ENCODE results near the gene FAM3C.

Gene FAM3C

DNA sequence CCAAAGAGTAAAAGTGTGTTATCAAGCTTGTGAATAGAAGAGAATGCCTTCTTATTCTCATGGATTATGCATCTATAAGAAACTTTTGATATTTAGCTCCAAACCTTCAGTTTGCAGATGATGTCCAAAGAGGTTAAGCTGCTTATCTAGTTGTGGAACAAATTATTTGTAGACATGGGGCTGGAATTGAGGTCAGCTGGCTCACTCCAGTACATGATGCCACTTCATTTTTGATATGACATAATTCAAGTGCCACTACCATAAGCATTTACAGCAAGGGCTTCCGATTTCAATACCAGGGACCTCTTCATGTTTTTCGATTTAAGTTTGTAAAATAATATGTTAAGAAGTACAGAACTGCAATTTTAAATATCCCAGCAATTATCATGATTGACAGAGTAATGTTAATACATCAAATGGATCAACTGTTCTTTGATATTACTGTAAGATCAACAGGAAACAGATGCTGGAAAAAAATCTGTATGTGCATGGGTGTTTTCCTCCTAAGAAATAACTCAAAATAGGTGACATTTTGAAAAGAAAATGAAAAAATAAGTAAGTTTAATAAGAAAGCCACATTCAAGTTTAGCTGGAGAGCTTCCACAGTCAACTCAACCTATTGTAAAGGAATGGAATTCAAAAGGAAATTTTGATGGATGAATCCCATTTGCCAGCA is 12.7 kb downstream of the FAM3C start:
- CTCF ChIA-PET, result interaction anchor here (2.0 to 10.7 kb wide), 2 partner anchors 13 to 16 kb away, joined by 11 to 92 read pairs; partner anchors contain the start of gene FAM3C
- Histone ChIP-seq H3K4me3 (ENCODE audit: control insufficient read depth in 1 of 7, extremely low read depth in 1 of 7, insufficient read depth in 4 of 7, low read depth in 2 of 7, low read length in 6 of 7) (peak overlapping the region in 1 of 7 experiments; percentile 58), H3K9me3 (ENCODE audit: control extremely low read depth in 1 of 5, control insufficient read depth in 4 of 5, insufficient read depth in 2 of 5, low read depth in 1 of 5, low read length in 4 of 5) (no peaks in the 10 kb centered on the region), H3K4me1 (ENCODE audit: control extremely low read depth in 1 of 4, control insufficient read depth in 4 of 4, insufficient read depth in 4 of 4, low read length in 3 of 4) (peaks cover 5 to 51% (median 20%) of the 10 kb centered on the region in 4 experiments), H3K36me3 (ENCODE audit: control insufficient read depth in 4 of 4, insufficient read depth in 4 of 4, low read length in 3 of 4) (peaks cover 0 to 3% (median 1%) of the 10 kb centered on the region in 4 experiments), H3K27me3 (replicated peaks in 2 of 5; ENCODE audit: control insufficient read depth in 4 of 5, insufficient read depth in 5 of 5, low read length in 4 of 5) (no peaks in the 10 kb centered on the region), H3K27ac (ENCODE audit: insufficient read depth in 1 of 2, low read depth in 1 of 2, low read length in 2 of 2, poor library complexity in 1 of 2, severe bottlenecking in 2 of 2) (no peak overlapping the region)
- WGBS (ENCODE audit: insufficient coverage), result no CpG with 5 or more reads among the region's 2 CpGs
- peak in 2 of 3 donors; percentile 59 to 81 for DNase-seq
- POLR2A ChIA-PET, result interaction anchor here (0.6 to 0.8 kb wide), 3 partner anchors 10 to 60 kb away, joined by 3 to 5 read pairs (median 5); partner anchors contain the start of gene FAM3C

DNA sequence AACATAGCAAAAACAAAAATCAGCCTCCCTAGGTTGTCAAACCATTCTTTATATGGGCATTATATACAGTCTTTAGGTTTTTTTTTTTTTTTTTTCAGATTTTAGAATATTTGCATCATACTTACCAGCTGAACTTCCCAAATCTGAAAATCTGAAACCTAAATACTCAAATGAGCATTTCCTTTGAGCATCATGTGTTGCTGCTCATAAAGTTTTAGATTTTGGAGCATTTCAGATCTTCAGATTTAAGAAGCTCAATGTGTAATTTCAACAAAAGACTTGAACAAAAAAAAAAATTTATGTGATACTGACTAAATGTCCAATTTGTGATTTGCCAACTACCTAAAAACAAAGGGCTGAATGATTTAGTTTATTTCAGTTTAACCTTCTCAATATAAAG is 13.6 kb downstream of the FAM3C start:
- H3K4me3 ChIP-seq (ENCODE audit: control insufficient read depth in 1 of 7, extremely low read depth in 1 of 7, insufficient read depth in 4 of 7, low read depth in 2 of 7, low read length in 6 of 7), result no peak overlapping the region
- no peaks in the 10 kb centered on the region for H3K9me3 ChIP-seq (ENCODE audit: control extremely low read depth in 1 of 5, control insufficient read depth in 4 of 5, insufficient read depth in 2 of 5, low read depth in 1 of 5, low read length in 4 of 5)
- peaks cover 5 to 51% (median 20%) of the 10 kb centered on the region in 4 experiments for H3K4me1 ChIP-seq (ENCODE audit: control extremely low read depth in 1 of 4, control insufficient read depth in 4 of 4, insufficient read depth in 4 of 4, low read length in 3 of 4)
- H3K27ac ChIP-seq (ENCODE audit: insufficient read depth in 1 of 2, low read depth in 1 of 2, low read length in 2 of 2, poor library complexity in 1 of 2, severe bottlenecking in 2 of 2), result no peak overlapping the region
- no peaks in the 10 kb centered on the region for H3K27me3 ChIP-seq (replicated peaks in 2 of 5; ENCODE audit: control insufficient read depth in 4 of 5, insufficient read depth in 5 of 5, low read length in 4 of 5)
- H3K36me3 ChIP-seq (ENCODE audit: control insufficient read depth in 4 of 4, insufficient read depth in 4 of 4, low read length in 3 of 4), result peaks cover 3 to 9% (median 5%) of the 10 kb centered on the region in 4 experiments
- CTCF ChIA-PET, result interaction anchor here (0.6 to 10.7 kb wide), 2 partner anchors 13 to 931 kb away, joined by 3 to 92 read pairs; partner anchors contain the start of gene FAM3C
- POLR2A ChIA-PET, result interaction anchor here (0.8 kb wide), 1 partner anchor 13 kb away, joined by 5 read pairs; the partner anchor contains the start of gene FAM3C
- DNase-seq, result no peak

DNA sequence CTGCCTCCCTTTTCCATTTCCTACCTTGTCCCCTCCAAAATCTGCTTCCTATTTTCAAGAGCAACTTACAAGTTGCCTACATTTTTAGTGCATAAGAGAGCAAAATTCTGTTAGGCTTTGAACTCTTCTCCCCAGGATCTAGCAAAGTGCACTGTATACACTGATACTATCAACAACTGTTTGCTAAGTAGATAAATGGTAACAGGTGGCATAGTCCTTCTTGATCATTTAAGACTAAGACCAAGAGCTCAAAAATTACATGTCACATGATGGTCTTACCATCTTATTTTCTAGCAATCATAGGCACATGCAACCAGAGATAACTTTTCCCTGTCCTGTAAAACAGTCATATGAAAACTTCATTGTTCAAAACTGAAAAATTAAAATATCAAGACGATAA is 16.2 kb downstream of the FAM3C start:
- Histone ChIP-seq H3K4me3 (ENCODE audit: control insufficient read depth in 1 of 7, extremely low read depth in 1 of 7, insufficient read depth in 4 of 7, low read depth in 2 of 7, low read length in 6 of 7) (no peak overlapping the region), H3K9me3 (ENCODE audit: control extremely low read depth in 1 of 5, control insufficient read depth in 4 of 5, insufficient read depth in 2 of 5, low read depth in 1 of 5, low read length in 4 of 5) (no peaks in the 10 kb centered on the region), H3K36me3 (ENCODE audit: control insufficient read depth in 4 of 4, insufficient read depth in 4 of 4, low read length in 3 of 4) (peaks cover 10 to 29% (median 18%) of the 10 kb centered on the region in 4 experiments), H3K27ac (ENCODE audit: insufficient read depth in 1 of 2, low read depth in 1 of 2, low read length in 2 of 2, poor library complexity in 1 of 2, severe bottlenecking in 2 of 2) (no peak overlapping the region), H3K4me1 (ENCODE audit: control extremely low read depth in 1 of 4, control insufficient read depth in 4 of 4, insufficient read depth in 4 of 4, low read length in 3 of 4) (peaks cover 0 to 37% (median 13%) of the 10 kb centered on the region in 4 experiments), H3K27me3 (replicated peaks in 2 of 5; ENCODE audit: control insufficient read depth in 4 of 5, insufficient read depth in 5 of 5, low read length in 4 of 5) (no peaks in the 10 kb centered on the region)
- CTCF ChIA-PET, result interaction anchor here (1.1 to 10.7 kb wide), 6 partner anchors 9 to 204 kb away, joined by 3 to 92 read pairs (median 4); partner anchors contain the start of gene FAM3C
- DNase-seq, result no peak
- POLR2A ChIA-PET, result interaction anchor here (1.2 kb wide), 1 partner anchor 16 kb away, joined by 4 read pairs; the partner anchor contains the start of gene FAM3C
- 90% methylated on average over 1 of the region's 1 CpG for WGBS (ENCODE audit: insufficient coverage)

DNA sequence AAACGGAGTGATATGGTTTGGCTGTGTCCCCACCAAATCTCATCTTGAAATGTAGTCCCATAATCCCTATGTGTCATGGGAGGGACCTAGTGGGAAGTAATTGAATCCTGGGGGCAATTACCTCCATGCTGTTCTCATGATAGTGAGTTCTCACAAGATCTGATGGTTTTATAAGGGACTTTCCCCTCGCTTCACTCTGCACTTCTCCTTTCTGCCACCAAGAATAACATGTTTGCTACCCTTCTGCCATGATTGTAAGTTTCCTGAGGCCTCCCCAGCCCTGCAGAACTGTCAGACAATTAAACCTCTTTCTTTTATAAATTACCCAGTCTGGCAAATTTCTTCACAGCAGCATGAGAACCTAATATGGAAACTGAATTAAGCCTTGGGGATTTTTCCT is 19.1 kb downstream of the FAM3C start:
- Histone ChIP-seq H3K4me1 (ENCODE audit: control extremely low read depth in 1 of 4, control insufficient read depth in 4 of 4, insufficient read depth in 4 of 4, low read length in 3 of 4) (peaks cover 4 to 20% (median 8%) of the 10 kb centered on the region in 4 experiments), H3K4me3 (ENCODE audit: control insufficient read depth in 1 of 7, extremely low read depth in 1 of 7, insufficient read depth in 4 of 7, low read depth in 2 of 7, low read length in 6 of 7) (no peak overlapping the region), H3K36me3 (ENCODE audit: control insufficient read depth in 4 of 4, insufficient read depth in 4 of 4, low read length in 3 of 4) (peaks cover 10 to 32% (median 18%) of the 10 kb centered on the region in 4 experiments), H3K27me3 (replicated peaks in 2 of 5; ENCODE audit: control insufficient read depth in 4 of 5, insufficient read depth in 5 of 5, low read length in 4 of 5) (no peaks in the 10 kb centered on the region), H3K27ac (ENCODE audit: insufficient read depth in 1 of 2, low read depth in 1 of 2, low read length in 2 of 2, poor library complexity in 1 of 2, severe bottlenecking in 2 of 2) (no peak overlapping the region), H3K9me3 (ENCODE audit: control extremely low read depth in 1 of 5, control insufficient read depth in 4 of 5, insufficient read depth in 2 of 5, low read depth in 1 of 5, low read length in 4 of 5) (no peaks in the 10 kb centered on the region)
- CTCF ChIA-PET, result no interaction called here
- POLR2A ChIA-PET, result no interaction called here
- DNase-seq, result peak in 2 of 3 donors; percentile 17 to 34
- 100% methylated on average over 1 of the region's 2 CpGs for WGBS (ENCODE audit: insufficient coverage)

DNA sequence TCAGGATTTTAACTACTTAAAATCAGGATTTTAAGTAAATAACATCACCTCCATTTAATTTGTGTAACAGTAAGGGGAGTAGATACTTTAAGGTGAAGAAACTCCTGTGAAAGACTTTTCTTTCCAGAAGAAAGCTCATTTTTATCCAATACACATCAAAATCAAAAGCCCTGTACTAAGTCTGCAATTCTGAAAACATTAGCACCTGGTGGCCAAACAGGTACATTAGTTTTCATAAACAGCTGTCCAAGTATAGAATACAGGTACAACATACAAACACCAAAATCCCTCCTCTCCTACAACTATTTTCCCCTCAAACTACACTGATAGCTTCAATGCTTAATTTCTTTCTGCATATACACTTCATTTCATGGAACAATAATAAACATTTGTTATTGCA is 22.9 kb downstream of the FAM3C start:
- H3K27me3 ChIP-seq (replicated peaks in 2 of 5; ENCODE audit: control insufficient read depth in 4 of 5, insufficient read depth in 5 of 5, low read length in 4 of 5), result no peaks in the 10 kb centered on the region
- H3K27ac ChIP-seq (ENCODE audit: insufficient read depth in 1 of 2, low read depth in 1 of 2, low read length in 2 of 2, poor library complexity in 1 of 2, severe bottlenecking in 2 of 2), result peak overlapping the region in 1 of 2 experiments; percentile 38
- peaks cover 15 to 33% (median 24%) of the 10 kb centered on the region in 4 experiments for H3K36me3 ChIP-seq (ENCODE audit: control insufficient read depth in 4 of 4, insufficient read depth in 4 of 4, low read length in 3 of 4)
- ChIA-PET CTCF (interaction anchor here (0.6 to 2.3 kb wide), 8 partner anchors 12 to 622 kb away, joined by 3 to 22 read pairs (median 4); partner anchors contain the start of gene FAM3C), POLR2A (interaction anchor here (1.2 kb wide), 1 partner anchor 23 kb away, joined by 5 read pairs; the partner anchor contains the start of gene FAM3C)
- H3K9me3 ChIP-seq (ENCODE audit: control extremely low read depth in 1 of 5, control insufficient read depth in 4 of 5, insufficient read depth in 2 of 5, low read depth in 1 of 5, low read length in 4 of 5), result no peaks in the 10 kb centered on the region
- H3K4me3 ChIP-seq (ENCODE audit: control insufficient read depth in 1 of 7, extremely low read depth in 1 of 7, insufficient read depth in 4 of 7, low read depth in 2 of 7, low read length in 6 of 7), result no peak overlapping the region
- peaks cover 4 to 13% (median 9%) of the 10 kb centered on the region in 4 experiments for H3K4me1 ChIP-seq (ENCODE audit: control extremely low read depth in 1 of 4, control insufficient read depth in 4 of 4, insufficient read depth in 4 of 4, low read length in 3 of 4)
- DNase-seq, result no peak

DNA sequence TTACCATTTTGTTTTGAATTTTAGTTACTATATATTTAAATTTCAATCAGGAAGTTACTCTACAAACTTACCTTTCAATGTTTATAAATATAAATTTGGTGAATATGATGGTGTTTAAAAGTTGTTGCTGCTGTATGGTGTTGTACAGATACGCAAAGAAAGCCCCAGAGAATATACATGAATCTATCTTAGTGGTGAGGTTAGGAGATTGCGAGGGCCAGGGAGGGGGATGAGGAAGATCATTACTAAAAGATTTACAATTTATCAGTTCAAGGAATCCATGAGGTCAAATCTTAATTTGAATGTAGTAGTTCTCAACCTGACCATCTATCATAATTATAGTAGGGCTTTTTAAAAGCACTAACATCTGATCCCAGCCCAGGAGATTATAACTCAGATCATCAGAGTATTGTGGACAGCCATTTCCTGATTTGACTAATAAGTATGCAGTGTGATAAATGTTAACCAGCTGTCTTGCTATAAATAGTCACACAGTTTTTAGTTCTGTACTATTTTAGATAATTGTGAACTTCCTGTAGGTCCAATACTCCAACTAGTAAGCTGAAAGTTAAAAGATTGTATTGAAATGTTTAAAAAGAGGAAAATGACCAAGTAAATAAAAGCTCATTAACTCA is 23.6 kb downstream of the FAM3C start:
- DNase-seq, result peak in 2 of 3 donors; percentile 12 to 28
- POLR2A ChIA-PET, result interaction anchor here (1.2 kb wide), 1 partner anchor 24 kb away, joined by 5 read pairs; the partner anchor contains the start of gene FAM3C
- Histone ChIP-seq H3K27me3 (replicated peaks in 2 of 5; ENCODE audit: control insufficient read depth in 4 of 5, insufficient read depth in 5 of 5, low read length in 4 of 5) (no peaks in the 10 kb centered on the region), H3K27ac (ENCODE audit: insufficient read depth in 1 of 2, low read depth in 1 of 2, low read length in 2 of 2, poor library complexity in 1 of 2, severe bottlenecking in 2 of 2) (peak overlapping the region in 1 of 2 experiments; percentile 38), H3K4me1 (ENCODE audit: control extremely low read depth in 1 of 4, control insufficient read depth in 4 of 4, insufficient read depth in 4 of 4, low read length in 3 of 4) (peaks cover 4 to 13% (median 10%) of the 10 kb centered on the region in 4 experiments), H3K9me3 (ENCODE audit: control extremely low read depth in 1 of 5, control insufficient read depth in 4 of 5, insufficient read depth in 2 of 5, low read depth in 1 of 5, low read length in 4 of 5) (no peaks in the 10 kb centered on the region), H3K36me3 (ENCODE audit: control insufficient read depth in 4 of 4, insufficient read depth in 4 of 4, low read length in 3 of 4) (peaks cover 12 to 29% (median 22%) of the 10 kb centered on the region in 4 experiments), H3K4me3 (ENCODE audit: control insufficient read depth in 1 of 7, extremely low read depth in 1 of 7, insufficient read depth in 4 of 7, low read depth in 2 of 7, low read length in 6 of 7) (peak overlapping the region in 1 of 7 experiments; percentile 28)
- CTCF ChIA-PET, result interaction anchor here (0.6 to 2.3 kb wide), 8 partner anchors 12 to 622 kb away, joined by 3 to 22 read pairs (median 4); partner anchors contain the start of gene FAM3C
- WGBS (ENCODE audit: insufficient coverage), result no CpG with 5 or more reads among the region's 2 CpGs
